K562 (cell line): Measurements from ENCODE around the gene BTG2.

Experiments used
- ARID4B ChIP-seq: sonication (generic); formaldehyde crosslinking; IDR thresholded peaks from 2 replicates; pipeline ENCODE4 v1.8.0; 2022; ENCODE audit warnings: mild to moderate bottlenecking, missing genetic modification reagents
- ELF1 ChIP-seq: fragments of 200-800 bp; sonication (Bioruptor generic); IDR thresholded peaks from 2 replicates; pipeline ENCODE4 v1.6.1; 2016; ENCODE audit warnings: missing genetic modification characterization, missing compliant biosample characterization
- MLLT1 ChIP-seq, 2 experiments: fragments of 450-650 bp; IDR thresholded peaks; 2 replicates each; pipeline ENCODE4 v1.6.1; 2016

- TF ChIP-seq ELF1 (tag), result no peak
- TF ChIP-seq MLLT1 (IDR thresholded peaks at IDR 0.05), result no peak
- TF ChIP-seq ARID4B, result no peak
These were observed 6.2 kb upstream of the BTG2 start for GRCh38 chr1:203299169-203299568.
